Dendritic cell treated with granulocyte-macrophage colony-stimulating factor and Interleukin-4, amounts not matched to agents 40 ng/mL and 50 ng/mL, for 4 days (primary cell): ENCODE data around the gene SLX1A.
"Not testable (repeated sequence)": the region's sequence is repeated elsewhere in the genome, so short reads cannot be mapped to it uniquely, and the experiment has no call there.

Experiments used
- H3K27ac Mint-ChIP-seq: one replicate; pipeline ENCODE4 v1.8.0; 2022; ENCODE audit warnings: mild to moderate bottlenecking, mixed read lengths
- H3K27me3 Mint-ChIP-seq: one replicate; pipeline ENCODE4 v1.8.0; 2022; ENCODE audit warnings: mild to moderate bottlenecking, mixed read lengths
- H3K36me3 Mint-ChIP-seq: one replicate; pipeline ENCODE4 v1.8.0; 2022; ENCODE audit warnings: low read depth, mixed read lengths
- H3K4me1 Mint-ChIP-seq: one replicate; pipeline ENCODE4 v1.8.0; 2022; ENCODE audit warnings: low read depth, mixed read lengths
- H3K4me3 Mint-ChIP-seq: one replicate; pipeline ENCODE4 v1.8.0; 2022; ENCODE audit warnings: mild to moderate bottlenecking, moderate library complexity, mixed read lengths
- H3K9me3 Mint-ChIP-seq: one replicate; pipeline ENCODE4 v1.8.0; 2022; ENCODE audit warnings: mixed read lengths
- intact Hi-C: fragments of 100-400 bp; cut with micrococcal nuclease; formaldehyde crosslinking; loops from one replicate; pipeline ENCODE4 v1.15.0; 2022

The SLX1A gene

GRCh38 chr16:30193615-30194014, at the start of gene SLX1A, which contains the start of gene BOLA2B:
Gene SLX1A (plus strand): TSS chr16:30193875. CDS start chr16:30194085, 210 bp downstream.
Gene BOLA2B (minus strand): TSS chr16:30193666. CDS start chr16:30193595, 71 bp downstream.
- H3K4me3 Mint-ChIP-seq, H3K27me3 Mint-ChIP-seq, H3K4me1 Mint-ChIP-seq, H3K9me3 Mint-ChIP-seq, intact Hi-C loops, H3K36me3 Mint-ChIP-seq, H3K27ac Mint-ChIP-seq: not testable (repeated sequence)

- no peaks in the 10 kb centered on the region for H3K27me3 Mint-ChIP-seq
- no peaks in the 10 kb centered on the region for H3K9me3 Mint-ChIP-seq
- H3K4me3 Mint-ChIP-seq, result no peak overlapping the region
- no peak overlapping the region for H3K27ac Mint-ChIP-seq
- H3K4me1 Mint-ChIP-seq, result peaks cover 18% of the 10 kb centered on the region
- intact Hi-C loops, result no loop called here
- no peaks in the 10 kb centered on the region for H3K36me3 Mint-ChIP-seq
Measured at GRCh38 chr16:30144017-30144416, 49.7 kb upstream of the SLX1A start.

- intact Hi-C loops, result no loop called here
- Mint-ChIP-seq H3K9me3 (no peaks in the 10 kb centered on the region), H3K4me3 (no peak overlapping the region), H3K4me1 (peaks cover 14% of the 10 kb centered on the region), H3K27ac (no peak overlapping the region), H3K27me3 (no peaks in the 10 kb centered on the region), H3K36me3 (no peaks in the 10 kb centered on the region)
Measured at GRCh38 chr16:30144917-30145316, 48.8 kb upstream of the SLX1A start.

GRCh38 chr16:30145657-30146056, 48.0 kb upstream of the SLX1A start:
- Mint-ChIP-seq H3K9me3 (no peaks in the 10 kb centered on the region), H3K4me1 (peaks cover 11% of the 10 kb centered on the region), H3K27ac (no peak overlapping the region), H3K36me3 (no peaks in the 10 kb centered on the region), H3K4me3 (no peak overlapping the region), H3K27me3 (no peaks in the 10 kb centered on the region)
- intact Hi-C loops, result no loop called here

GRCh38 chr16:30147843-30148510, 45.7 kb upstream of the SLX1A start:
- Mint-ChIP-seq H3K36me3 (no peaks in the 10 kb centered on the region), H3K4me3 (no peak overlapping the region), H3K27me3 (no peaks in the 10 kb centered on the region), H3K4me1 (peaks cover 10% of the 10 kb centered on the region), H3K9me3 (no peaks in the 10 kb centered on the region), H3K27ac (no peak overlapping the region)
- intact Hi-C loops, result no loop called here

- peaks cover 6% of the 10 kb centered on the region for H3K4me1 Mint-ChIP-seq
- no peak overlapping the region for H3K4me3 Mint-ChIP-seq
- H3K9me3 Mint-ChIP-seq, result no peaks in the 10 kb centered on the region
- no peaks in the 10 kb centered on the region for H3K27me3 Mint-ChIP-seq
- intact Hi-C loops, result no loop called here
- no peak overlapping the region for H3K27ac Mint-ChIP-seq
- no peaks in the 10 kb centered on the region for H3K36me3 Mint-ChIP-seq
Measured at GRCh38 chr16:30149250-30149930, 44.3 kb upstream of the SLX1A start.

- Mint-ChIP-seq H3K9me3 (no peaks in the 10 kb centered on the region), H3K27me3 (no peaks in the 10 kb centered on the region), H3K27ac (no peak overlapping the region), H3K4me1 (peaks cover 6% of the 10 kb centered on the region), H3K36me3 (no peaks in the 10 kb centered on the region), H3K4me3 (no peak overlapping the region)
- intact Hi-C loops, result no loop called here
Measured at GRCh38 chr16:30151091-30151490, 42.6 kb upstream of the SLX1A start.

- Mint-ChIP-seq H3K27me3 (no peaks in the 10 kb centered on the region), H3K27ac (no peak overlapping the region), H3K4me3 (no peak overlapping the region), H3K36me3 (no peaks in the 10 kb centered on the region), H3K4me1 (peaks cover 6% of the 10 kb centered on the region), H3K9me3 (no peaks in the 10 kb centered on the region)
- intact Hi-C loops, result no loop called here
Measured at GRCh38 chr16:30152517-30152916, 41.2 kb upstream of the SLX1A start.

- intact Hi-C loops, result no loop called here
- Mint-ChIP-seq H3K9me3 (no peaks in the 10 kb centered on the region), H3K4me3 (no peak overlapping the region), H3K36me3 (no peaks in the 10 kb centered on the region), H3K4me1 (no peaks in the 10 kb centered on the region), H3K27ac (no peak overlapping the region), H3K27me3 (no peaks in the 10 kb centered on the region)
Measured at GRCh38 chr16:30155188-30155587, 38.5 kb upstream of the SLX1A start.

- Mint-ChIP-seq H3K4me3 (no peak overlapping the region), H3K4me1 (no peaks in the 10 kb centered on the region), H3K36me3 (no peaks in the 10 kb centered on the region), H3K9me3 (no peaks in the 10 kb centered on the region), H3K27ac (no peak overlapping the region), H3K27me3 (no peaks in the 10 kb centered on the region)
- intact Hi-C loops, result no loop called here
Measured at GRCh38 chr16:30157214-30157613, 36.5 kb upstream of the SLX1A start.

GRCh38 chr16:30163538-30163937, 30.1 kb upstream of the SLX1A start:
- Mint-ChIP-seq H3K27ac (no peak overlapping the region), H3K27me3 (no peaks in the 10 kb centered on the region), H3K4me1 (peaks cover 32% of the 10 kb centered on the region), H3K4me3 (no peak overlapping the region), H3K9me3 (no peaks in the 10 kb centered on the region), H3K36me3 (no peaks in the 10 kb centered on the region)
- intact Hi-C loops, result no loop called here

GRCh38 chr16:30166202-30166902, 27.3 kb upstream of the SLX1A start:
- Mint-ChIP-seq H3K27me3 (no peaks in the 10 kb centered on the region), H3K4me1 (peaks cover 37% of the 10 kb centered on the region), H3K36me3 (no peaks in the 10 kb centered on the region), H3K9me3 (no peaks in the 10 kb centered on the region), H3K27ac (peak overlapping the region; percentile 72), H3K4me3 (peak overlapping the region; percentile 37)
- intact Hi-C loops, result no loop called here

GRCh38 chr16:30168746-30169145, 24.9 kb upstream of the SLX1A start:
- H3K27ac Mint-ChIP-seq, result not testable (repeated sequence)

GRCh38 chr16:30169416-30169815, 24.3 kb upstream of the SLX1A start:
- intact Hi-C loops, H3K9me3 Mint-ChIP-seq, H3K36me3 Mint-ChIP-seq, H3K27me3 Mint-ChIP-seq, H3K27ac Mint-ChIP-seq, H3K4me3 Mint-ChIP-seq: not testable (repeated sequence)
- H3K4me1 Mint-ChIP-seq, result peaks cover 35% of the 10 kb centered on the region

More at GRCh38 chr16:30168746-30169145, 24.9 kb upstream of the SLX1A start:
- H3K4me3 Mint-ChIP-seq, H3K27me3 Mint-ChIP-seq, H3K36me3 Mint-ChIP-seq, intact Hi-C loops, H3K9me3 Mint-ChIP-seq: not testable (repeated sequence)
- peaks cover 37% of the 10 kb centered on the region for H3K4me1 Mint-ChIP-seq
